IPS-20b (cell line): Measurements from ENCODE around the gene BTNL2.

ENCODE experiments used
- H3K27ac ChIP-seq: one replicate; pipeline ENCODE4 v1.5.1; 2013; ENCODE audit warnings: low read length
- H3K27me3 ChIP-seq: 2 replicates; pipeline ENCODE4 v1.6.1; 2013; ENCODE audit warnings: mild to moderate bottlenecking, low read length, inconsistent platforms; ENCODE audit not compliant: insufficient read depth
- H3K36me3 ChIP-seq: 2 replicates; pipeline ENCODE4 v1.6.1; 2013; ENCODE audit warnings: low read depth, mild to moderate bottlenecking, inconsistent platforms, low read length, moderate library complexity; ENCODE audit not compliant: insufficient read depth
- H3K4me1 ChIP-seq: 2 replicates; pipeline ENCODE4 v1.6.1; 2013; ENCODE audit warnings: mild to moderate bottlenecking, control low read depth, inconsistent platforms, low read length, moderate library complexity; ENCODE audit not compliant: insufficient read depth
- H3K4me3 ChIP-seq: 2 replicates; pipeline ENCODE4 v1.5.1; 2013; ENCODE audit warnings: mild to moderate bottlenecking, low read length, inconsistent platforms
- H3K9ac ChIP-seq: 2 replicates; pipeline ENCODE4 v1.6.1; 2013; ENCODE audit warnings: low read depth, mild to moderate bottlenecking, inconsistent platforms, low read length, moderate library complexity
- H3K9me3 ChIP-seq: 2 replicates; pipeline ENCODE4 v1.6.1; 2013; ENCODE audit warnings: mild to moderate bottlenecking, low read depth, low read length, inconsistent platforms; ENCODE audit not compliant: insufficient read depth

BTNL2 gene

DNA sequence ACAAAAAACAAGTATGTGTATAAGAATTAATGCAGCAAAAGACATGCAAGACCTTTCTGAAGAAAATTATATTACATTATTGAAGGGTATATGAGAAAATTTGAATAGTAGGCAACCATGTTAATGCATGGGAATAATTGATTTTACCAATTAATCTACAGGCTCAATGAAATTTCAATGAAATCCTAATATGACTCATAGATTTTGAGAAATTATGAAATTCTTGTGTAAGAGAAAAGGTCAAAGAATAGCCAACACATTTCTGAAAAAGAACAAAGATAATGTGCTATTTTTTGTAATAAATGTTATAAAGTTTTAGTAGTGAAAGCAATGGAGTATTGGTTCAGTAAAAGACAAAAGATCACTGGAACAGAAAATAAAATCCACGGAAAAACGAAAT is 53.6 kb downstream of the BTNL2 start:
- Histone ChIP-seq H3K9ac (no peak overlapping the region), H3K4me1 (no peaks in the 10 kb centered on the region), H3K4me3 (no peak overlapping the region), H3K9me3 (no peaks in the 10 kb centered on the region), H3K27me3 (no peaks in the 10 kb centered on the region), H3K36me3 (no peaks in the 10 kb centered on the region), H3K27ac (no peak overlapping the region)
